Psoas muscle (tissue), 8 donors: ENCODE measurements around the gene MRPS7. TPM values are rescaled to one million over a fixed set of nuclear protein-coding genes. Genes with fewer than 3 reads are reported as not detected.

ENCODE experiments used
- ATAC-seq, 4 donors: fragments of 200-7000 bp; cut with Tn5 transposase; one replicate each; pipeline ENCODE4 v1.9.1; 2020; ENCODE audit warnings: moderate library complexity in 3 of 4, mild to moderate bottlenecking in 2 of 4
- DNase-seq, 2 donors: peaks; one replicate each; pipeline ENCODE4 v3.0.0-alpha.2; 2020
- H3K27ac ChIP-seq: fragments of 200-600 bp; one replicate; pipeline ENCODE4 v1.8.0; 2022
- H3K27me3 ChIP-seq, 3 donors: fragments of 200-600 bp in 1 of 3; one replicate each; pipeline versions ENCODE4 v1.6.1 to v1.8.0; 2013 to 2022; ENCODE audit warnings: low read length in 2 of 3, mild to moderate bottlenecking in 2 of 3, moderate library complexity in 1 of 3; ENCODE audit not compliant: insufficient read depth in 3 of 3
- H3K36me3 ChIP-seq, 2 donors: fragments of 200-600 bp in 1 of 2; one replicate each; pipeline versions ENCODE4 v1.6.1 to v1.8.0; 2013 to 2022; ENCODE audit warnings: low read depth in 1 of 2, mild to moderate bottlenecking in 1 of 2, moderate library complexity in 1 of 2; ENCODE audit not compliant: insufficient read depth in 1 of 2
- H3K4me1 ChIP-seq: fragments of 200-600 bp; one replicate; pipeline ENCODE4 v1.8.0; 2022
- H3K4me3 ChIP-seq: fragments of 200-600 bp; one replicate; pipeline ENCODE4 v1.8.0; 2022; ENCODE audit warnings: mild to moderate bottlenecking
- H3K9me3 ChIP-seq: fragments of 200-600 bp; one replicate; pipeline ENCODE4 v1.8.0; 2022
- CTCF ChIP-seq: fragments of 200-600 bp; IDR thresholded peaks from one replicate; pipeline ENCODE4 v1.8.0; 2022; ENCODE audit warnings: antibody characterized with exemption
- WGBS, 3 donors: extraction: QIAGEN DNeasy Blood & Tissue Kit; methylation state at CpG; one replicate each; pipeline versions ENCODE4 v1.1.6 to v1.1.7; 2013; 5-methylcytosine and 5-hydroxymethylcytosine counted together
- intact Hi-C, 2 donors: fragments of 100-400 bp; cut with DNase I; formaldehyde crosslinking; loops; one replicate each; pipeline versions ENCODE4 v1.11.0 to v1.14.2; 2022
- long read RNA-seq, 2 donors: library from polyadenylated mRNA; unstranded; transcript quantifications; one replicate each; pipeline ENCODE4 v2.0.0, GENCODE V29; 2021
- polyA plus RNA-seq, 3 donors: library from polyadenylated mRNA; stranded (reverse); fragments of 200-250 nt; gene quantifications; one replicate each; pipeline ENCODE4 v1.2.3, GENCODE V29; 2013
- total RNA-seq, 4 donors: library from RNA; stranded (reverse); fragmentation: NEBNext Ultra II Directional in 2 of 4; extraction: Animal tissue kit (Norgen Biotek cat#: 25700) in 2 of 4; gene quantifications; one replicate each; pipeline versions ENCODE4 v1.2.1 to v1.2.4, GENCODE V29; 2021 to 2023
- donor health status: healthy with polysubstance abuse.
- donor health status: DM: no; HTN: no; CAD: no; lungs with moderate emphysema.
- donor health status: Bipolar disorder and iron deficiency.
- donor health status: healthy.
- donor health status: DM: yes; HTN: yes; CAD: no.
- donor health status: DM: no; HTN: no; CAD: no.
- donor health status: DM: no; HTN: no; CAD: no.
- donor health status: DM: yes; HTN: yes; CAD: no.

Gene MRPS7
- total RNA-seq (100 to 1,000 TPM; 105 to 161 (median 131) TPM), polyA plus RNA-seq (100 to 1,000 TPM in 2 of 3 donors, 10 to 100 TPM in 1; 98.2 to 165 (median 122) TPM)
- long read RNA-seq, donor 1, transcript MRPS7-203 (4 exons, 1,638 nt) = minor isoform, 5 of 133 reads
- long read RNA-seq, donor 1, transcript MRPS7-201 (5 exons, 1,406 nt) = major isoform, 110 of 133 reads
- long read RNA-seq, donor 1, partial matches to known transcripts = 0 of 133 reads
- long read RNA-seq, donor 1, other reads (novel, unspliced or antisense) = 16 of 133 reads
- long read RNA-seq, donor 2, transcript MRPS7-203 (4 exons, 1,638 nt) = minor isoform, 12 of 225 reads
- long read RNA-seq, donor 2, transcript MRPS7-201 (5 exons, 1,406 nt) = major isoform, 196 of 225 reads
- long read RNA-seq, donor 2, partial matches to known transcripts = 2 of 225 reads
- long read RNA-seq, donor 2, other reads (novel, unspliced or antisense) = 14 of 225 reads

DNA sequence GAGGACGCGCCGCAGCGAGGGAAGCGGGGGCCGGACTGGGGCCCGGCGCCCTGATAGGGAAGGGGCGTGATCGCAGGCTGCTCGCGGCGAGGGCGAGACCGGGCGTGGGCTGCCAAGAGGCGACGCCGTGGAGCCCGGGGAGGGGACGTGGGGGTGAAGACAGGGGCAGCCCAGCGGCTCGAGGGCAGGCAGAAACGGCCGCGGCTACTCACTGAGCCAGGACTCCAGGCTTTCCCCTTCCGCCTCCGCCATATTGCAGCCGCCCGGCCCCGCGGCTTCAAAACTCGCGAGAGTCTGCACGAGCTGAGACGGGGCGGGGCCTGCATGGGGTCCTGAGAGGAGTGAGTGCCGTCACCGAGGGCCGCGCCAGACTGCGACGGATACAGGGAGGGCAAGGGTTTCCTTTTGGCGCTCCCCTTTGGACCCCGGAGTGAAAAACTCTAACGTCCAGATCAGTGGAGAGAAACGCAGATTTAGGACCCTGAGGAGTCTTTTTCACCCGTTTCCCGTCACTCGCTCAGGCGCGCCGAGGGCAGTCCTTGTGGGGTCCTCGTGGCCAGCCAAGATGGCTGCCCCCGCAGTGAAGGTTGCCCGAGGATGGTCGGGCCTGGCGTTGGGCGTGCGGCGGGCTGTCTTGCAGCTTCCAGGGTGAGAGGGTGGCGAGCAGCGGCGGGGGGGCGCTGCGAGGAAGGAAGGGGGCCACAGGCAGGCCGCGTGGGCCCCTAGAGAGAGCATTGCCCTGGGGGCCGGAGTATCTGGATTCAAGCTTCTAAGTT lies at the start of gene MRPS7, which contains the start of gene GGA3:
MRPS7 (plus strand) TSS at position 544 of the 776 bp plus-strand sequence; CDS start at position 566, 22 bp downstream.
GGA3 (minus strand) TSS at position 271 of the 776 bp plus-strand sequence; CDS start at position 252, 19 bp downstream.
- H3K4me3 ChIP-seq = peak within 1 kb of the TSS; percentile 98
- H3K27ac ChIP-seq = peak within 1 kb of the TSS; percentile 96
- peaks cover 30% of the 10 kb centered on the region for H3K4me1 ChIP-seq
- peak; percentile 97 to 99 (median 98) for ATAC-seq
- no peaks in the 10 kb centered on the region for H3K9me3 ChIP-seq
- peak; percentile 97 to 98 for DNase-seq
- intact Hi-C loops = no loop called here
- no peaks in the 10 kb centered on the region for H3K27me3 ChIP-seq
- WGBS, 3 donors = 0% methylated on average over 62 to 69 of the region's 69 CpGs
- TF ChIP-seq CTCF = no peak
- peaks cover 3 to 40% of the 10 kb centered on the region in 2 donors for H3K36me3 ChIP-seq

DNA sequence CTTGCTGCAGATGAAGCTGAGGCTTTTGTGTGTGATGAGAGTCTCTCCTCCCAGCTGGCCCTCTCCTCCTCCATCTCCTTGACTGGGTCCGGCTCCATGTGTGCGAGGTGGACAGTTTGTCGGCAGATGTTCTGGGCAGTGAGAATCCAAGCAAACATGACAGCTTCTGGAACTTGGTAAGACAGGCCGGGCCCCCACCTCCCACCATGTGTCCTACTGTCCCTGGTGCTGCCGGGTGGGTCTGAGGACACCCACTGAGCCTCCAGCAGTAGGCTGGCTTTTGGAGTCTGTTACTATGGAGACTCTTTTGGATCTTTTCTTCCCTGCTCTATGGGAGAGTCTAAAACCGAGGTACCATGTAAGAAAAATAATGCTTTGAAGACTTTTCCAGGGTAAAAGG lies 43.5 kb upstream of the MRPS7 start:
- DNase-seq (no peak), ATAC-seq (no peak)
- H3K27ac ChIP-seq = no peak overlapping the region
- intact Hi-C loops = no loop called here
- WGBS, 3 donors = 88 to 91% (median 91%) methylated on average over 6 of the region's 6 CpGs
- TF ChIP-seq CTCF = no peak
- H3K9me3 ChIP-seq = no peaks in the 10 kb centered on the region
- peaks cover 14 to 94% of the 10 kb centered on the region in 2 donors for H3K36me3 ChIP-seq
- H3K4me1 ChIP-seq = no peaks in the 10 kb centered on the region
- H3K27me3 ChIP-seq = no peaks in the 10 kb centered on the region
- no peak overlapping the region for H3K4me3 ChIP-seq

GRCh38 chr17:75219815-75220214 lies 41.9 kb upstream of the MRPS7 start:
- H3K27me3 ChIP-seq = no peaks in the 10 kb centered on the region
- H3K36me3 ChIP-seq = peaks cover 14 to 91% of the 10 kb centered on the region in 2 donors
- TF ChIP-seq CTCF = no peak
- DNase-seq (no peak), ATAC-seq (no peak)
- no peak overlapping the region for H3K27ac ChIP-seq
- no peaks in the 10 kb centered on the region for H3K4me1 ChIP-seq
- WGBS, 3 donors = 98% methylated on average over 3 of the region's 3 CpGs
- no peaks in the 10 kb centered on the region for H3K9me3 ChIP-seq
- no peak overlapping the region for H3K4me3 ChIP-seq
- intact Hi-C loops = no loop called here

DNA sequence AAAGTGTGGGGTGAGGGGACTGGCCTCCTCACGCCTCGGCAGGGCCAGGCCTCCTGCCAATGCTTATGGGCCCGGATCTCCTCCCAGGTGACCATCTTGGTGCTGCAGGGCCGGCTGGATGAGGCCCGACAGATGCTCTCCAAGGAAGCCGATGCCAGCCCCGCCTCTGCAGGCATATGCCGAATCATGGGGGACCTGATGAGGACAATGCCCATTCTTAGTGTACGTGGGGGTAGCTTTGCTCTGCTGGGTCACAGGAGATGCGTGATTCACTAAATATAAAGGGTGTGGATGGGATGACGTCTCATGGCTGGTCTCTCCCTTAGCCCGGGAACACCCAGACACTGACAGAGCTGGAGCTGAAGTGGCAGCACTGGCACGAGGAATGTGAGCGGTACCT lies 36.7 kb upstream of the MRPS7 start:
- Histone ChIP-seq H3K9me3 (no peaks in the 10 kb centered on the region), H3K36me3 (peaks cover 3 to 88% of the 10 kb centered on the region in 2 donors)

More for the DNA sequence above, 36.7 kb upstream of the MRPS7 start:
- TF ChIP-seq CTCF = no peak
- ATAC-seq = no peak
- DNase-seq = no peak
- H3K4me3 ChIP-seq = no peak overlapping the region
- H3K27ac ChIP-seq = no peak overlapping the region
- no peaks in the 10 kb centered on the region for H3K4me1 ChIP-seq
- intact Hi-C loops = no loop called here
- 67 to 75% (median 70%) methylated on average over 14 of the region's 14 CpGs for WGBS, 3 donors
- H3K27me3 ChIP-seq = no peaks in the 10 kb centered on the region
